GM12892 (cell line): ENCODE results near the gene MSMP.

Source experiments
- POLR2A ChIP-seq: IDR thresholded peaks from 2 replicates; pipeline ENCODE4 v1.6.1; 2011; ENCODE audit warnings: low read depth, low read length, control low read depth
- POLR2AphosphoS5 ChIP-seq: IDR thresholded peaks from 2 replicates; pipeline ENCODE4 v1.6.1; 2011; ENCODE audit warnings: low read depth, low read length, control low read depth
- TAF1 ChIP-seq: IDR thresholded peaks from 2 replicates; pipeline ENCODE4 v1.6.1; 2011; ENCODE audit warnings: low read depth, mild to moderate bottlenecking, control low read depth, low read length, borderline replicate concordance

DNA sequence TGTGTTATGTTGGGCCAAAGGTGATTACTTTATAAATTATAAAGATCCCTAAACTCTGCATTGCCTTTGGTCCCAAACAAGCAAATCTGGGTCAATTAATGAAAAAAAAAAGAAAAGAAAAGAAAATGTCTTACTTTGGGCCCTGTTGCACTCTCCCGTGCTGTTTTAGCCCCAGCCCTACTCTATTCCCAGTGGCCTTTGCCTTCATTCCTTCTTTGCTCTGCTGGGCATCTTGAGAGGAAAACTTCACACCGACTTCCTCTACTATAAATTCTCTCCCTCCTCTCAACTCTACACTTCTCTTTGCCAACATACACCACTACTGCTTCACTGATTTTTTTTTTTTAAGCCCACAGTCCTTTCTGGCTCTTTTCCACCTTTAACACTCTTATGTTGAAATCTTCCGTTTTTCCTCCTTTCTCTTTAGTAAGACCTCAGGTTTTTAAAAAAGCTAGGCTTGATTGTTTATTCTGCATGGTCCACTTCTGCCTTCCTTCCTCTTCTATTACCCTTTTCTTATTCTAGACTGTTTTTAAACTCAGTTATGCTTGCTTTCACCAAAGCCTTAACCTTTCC is 4.5 kb upstream of the MSMP start:
- no peak for TF ChIP-seq POLR2A
- no peak for TF ChIP-seq POLR2AphosphoS5
- no peak for TF ChIP-seq TAF1
